Upper lobe of left lung (tissue), 6 donors: ENCODE measurements around the gene PRKG1. TPM values are rescaled to one million over a fixed set of nuclear protein-coding genes. Genes with fewer than 3 reads are reported as not detected.
A peak's percentile ranks its signal among the peaks of the same experiment; 100 is the strongest.

Experiments used
- ATAC-seq, 2 donors: fragments of 200-7000 bp; cut with Tn5 transposase; one replicate each; pipeline ENCODE4 v1.9.1; 2022; ENCODE audit warnings: mild to moderate bottlenecking in 2 of 2, moderate library complexity in 2 of 2; ENCODE audit not compliant: low FRiP score in 2 of 2
- DNase-seq, 2 donors: peaks; one replicate each; pipeline ENCODE4 v3.0.0-alpha.2; 2019 to 2020
- H3K27ac ChIP-seq, 4 donors: fragments of 200-600 bp; sonication (generic); one replicate each; pipeline ENCODE4 v1.5.1; 2016 to 2019
- H3K27me3 ChIP-seq, 4 donors: fragments of 200-600 bp; sonication (generic); one replicate each; pipeline ENCODE4 v1.5.1; 2017 to 2019
- H3K36me3 ChIP-seq, 4 donors: fragments of 200-600 bp; sonication (generic); one replicate each; pipeline ENCODE4 v1.5.1; 2016 to 2019
- H3K4me1 ChIP-seq, 4 donors: fragments of 200-600 bp; sonication (generic); one replicate each; pipeline ENCODE4 v1.5.1; 2018 to 2019
- H3K4me3 ChIP-seq, 4 donors: fragments of 200-600 bp; sonication (generic); one replicate each; pipeline ENCODE4 v1.5.1; 2017 to 2019; ENCODE audit warnings: mild to moderate bottlenecking in 2 of 4, moderate library complexity in 1 of 4
- H3K9me3 ChIP-seq, 4 donors: fragments of 200-600 bp; sonication (generic); one replicate each; pipeline ENCODE4 v1.5.1; 2018 to 2019
- CTCF ChIP-seq, 6 experiments: fragments of 450-650 bp in 4 of 6; fragments of 200-600 bp in 2 of 6; sonication (generic) in 2 of 6; IDR thresholded peaks; one replicate each; pipeline ENCODE4 v1.5.1; 2016 to 2019; ENCODE audit warnings: antibody characterized with exemption in 6 of 6
- EP300 ChIP-seq, 4 donors: sonication (generic); formaldehyde crosslinking; IDR thresholded peaks; one replicate each; pipeline ENCODE4 v1.5.1; 2017; ENCODE audit warnings: antibody characterized with exemption in 4 of 4, control low read depth in 2 of 4
- POLR2A ChIP-seq, 4 donors: fragments of 450-650 bp; IDR thresholded peaks; one replicate each; pipeline ENCODE4 v1.5.1; 2016 to 2017; ENCODE audit warnings: antibody characterized with exemption in 4 of 4, mild to moderate bottlenecking in 2 of 4
- POLR2AphosphoS5 ChIP-seq, 2 donors: sonication (generic); formaldehyde crosslinking; IDR thresholded peaks; one replicate each; pipeline ENCODE4 v1.5.1; 2017; ENCODE audit warnings: antibody characterized with exemption in 2 of 2
- WGBS, 2 donors: methylation state at CpG; one replicate each; pipeline ENCODE4 v1.1.5; 2017 to 2018; 5-methylcytosine and 5-hydroxymethylcytosine counted together
- total RNA-seq, 6 donors: library from RNA; depleted of rRNA in 4 of 6; stranded (reverse); fragments of >200 nt in 4 of 6; gene quantifications; one replicate each; pipeline versions ENCODE4 v1.1.0 to v1.2.1, GENCODE V29; 2016 to 2021
- donor health status: DM: no; HTN: no; CAD: no; lungs with moderate emphysema.
- donor health status: DM: no; HTN: yes; CAD: no; lungs with severe emphysema.

PRKG1 gene
- total RNA-seq, 6 donors from 2014 or later: 12.9 to 43.0 (median 25.0) TPM

DNA sequence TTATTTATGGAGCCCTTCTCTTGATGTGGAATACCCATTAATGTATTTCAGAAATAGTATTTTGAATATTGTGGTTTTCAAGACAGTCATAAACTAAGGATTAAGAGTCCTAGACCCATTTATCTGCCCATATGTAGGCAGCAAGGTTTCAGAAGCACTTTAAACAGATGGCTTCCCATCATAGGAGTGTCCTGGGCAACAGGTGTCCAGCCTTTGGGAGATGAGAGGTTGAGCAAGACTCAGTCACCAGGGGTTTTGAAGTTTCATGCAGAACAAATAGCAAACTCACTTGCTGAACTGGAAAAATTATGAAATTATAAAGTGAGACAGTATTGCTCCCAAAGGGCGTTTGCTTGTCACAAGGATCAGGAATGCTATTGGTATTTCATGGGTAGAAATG is 818.0 kb downstream of the PRKG1 start:
- no peaks in the 10 kb centered on the region for H3K9me3 ChIP-seq
- no peak overlapping the region for H3K4me3 ChIP-seq
- H3K36me3 ChIP-seq: no peaks in the 10 kb centered on the region
- ATAC-seq (no peak), DNase-seq (no peak)
- 64 to 70% methylated on average over 1 of the region's 1 CpG for WGBS, 2 donors
- no peak overlapping the region for H3K27ac ChIP-seq
- H3K27me3 ChIP-seq: no peaks in the 10 kb centered on the region
- TF ChIP-seq EP300 (IDR thresholded peaks at IDR 0.05) (no peak), CTCF (IDR thresholded peaks at IDR 0.05) (no peak), POLR2AphosphoS5 (IDR thresholded peaks at IDR 0.05) (no peak), POLR2A (IDR thresholded peaks at IDR 0.05) (no peak)
- H3K4me1 ChIP-seq: peaks cover 0 to 3% (median 0%) of the 10 kb centered on the region in 4 donors

DNA sequence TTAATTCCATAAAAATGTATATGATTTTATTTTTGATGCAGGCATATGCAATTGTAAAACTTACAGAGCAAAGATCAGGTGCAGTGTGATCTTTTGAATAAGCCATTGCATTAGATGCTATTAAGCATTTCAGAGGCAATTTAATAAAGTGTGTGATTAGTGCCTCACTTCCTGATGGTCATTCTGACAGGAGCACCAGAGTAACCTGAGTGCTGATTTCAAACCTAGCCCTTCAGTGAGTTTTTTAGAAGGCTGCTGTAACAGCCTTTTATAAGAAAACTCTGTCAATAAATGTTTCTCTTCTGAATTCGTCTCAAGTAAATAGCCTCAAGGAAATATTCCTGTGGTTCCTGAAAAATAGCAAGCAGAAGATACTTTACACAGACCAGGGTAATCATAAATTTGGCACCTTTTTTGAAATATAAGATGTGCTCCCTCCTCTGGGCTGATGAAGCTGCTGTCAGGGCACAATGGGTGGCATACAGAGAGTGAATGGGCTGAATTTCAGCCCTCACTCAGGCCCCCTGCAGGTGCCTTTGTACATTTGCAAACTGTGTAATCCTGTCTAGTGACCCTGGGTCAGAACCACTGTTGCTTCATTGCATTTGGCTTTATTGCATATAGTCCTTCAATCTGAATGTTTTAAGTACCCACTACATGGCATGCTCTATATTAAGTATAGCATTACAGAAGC is 818.8 kb downstream of the PRKG1 start:
- TF ChIP-seq POLR2A (IDR thresholded peaks at IDR 0.05) (no peak), CTCF (IDR thresholded peaks at IDR 0.05) (no peak), POLR2AphosphoS5 (IDR thresholded peaks at IDR 0.05) (no peak), EP300 (IDR thresholded peaks at IDR 0.05) (no peak)
- Histone ChIP-seq H3K4me1 (peaks cover 0 to 3% (median 0%) of the 10 kb centered on the region in 4 donors), H3K36me3 (no peaks in the 10 kb centered on the region), H3K27me3 (no peaks in the 10 kb centered on the region), H3K9me3 (no peaks in the 10 kb centered on the region), H3K4me3 (no peak overlapping the region), H3K27ac (no peak overlapping the region)
- WGBS, 2 donors: 67 to 80% methylated on average over 1 of the region's 1 CpG
- ATAC-seq: no peak
- no peak for DNase-seq

- Histone ChIP-seq H3K27ac (peak overlapping the region in 2 of 4 donors; percentile 37 to 57), H3K4me3 (no peak overlapping the region), H3K36me3 (no peaks in the 10 kb centered on the region), H3K27me3 (no peaks in the 10 kb centered on the region), H3K4me1 (peaks cover 0 to 3% (median 0%) of the 10 kb centered on the region in 4 donors), H3K9me3 (no peaks in the 10 kb centered on the region)
- ATAC-seq: peak in 1 of 2 donors; percentile 88
- TF ChIP-seq POLR2AphosphoS5 (IDR thresholded peaks at IDR 0.05) (peak; percentile 24 to 46), POLR2A (IDR thresholded peaks at IDR 0.05) (no peak), EP300 (IDR thresholded peaks at IDR 0.05) (peak in 1 of 4 donors; percentile 47), CTCF (IDR thresholded peaks at IDR 0.05) (no peak)
- DNase-seq: no peak
- 73 to 77% methylated on average over 5 of the region's 5 CpGs for WGBS, 2 donors
These were observed 820.7 kb downstream of the PRKG1 start for GRCh38 chr10:51894771-51895578.

GRCh38 chr10:51896849-51897248 is 822.6 kb downstream of the PRKG1 start:
- peak overlapping the region in 1 of 4 donors; percentile 57 for H3K27ac ChIP-seq
- DNase-seq (no peak), ATAC-seq (peak in 1 of 2 donors; percentile 70)
- WGBS, 2 donors: 56 to 67% methylated on average over 1 of the region's 1 CpG
- TF ChIP-seq EP300 (IDR thresholded peaks at IDR 0.05) (peak in 2 of 4 donors; percentile 16 to 52), POLR2AphosphoS5 (IDR thresholded peaks at IDR 0.05) (no peak), POLR2A (IDR thresholded peaks at IDR 0.05) (no peak)
- H3K36me3 ChIP-seq: no peaks in the 10 kb centered on the region
- H3K4me1 ChIP-seq: peaks cover 0 to 3% (median 0%) of the 10 kb centered on the region in 4 donors
- H3K4me3 ChIP-seq: no peak overlapping the region
- H3K9me3 ChIP-seq: no peaks in the 10 kb centered on the region
- no peaks in the 10 kb centered on the region for H3K27me3 ChIP-seq

DNA sequence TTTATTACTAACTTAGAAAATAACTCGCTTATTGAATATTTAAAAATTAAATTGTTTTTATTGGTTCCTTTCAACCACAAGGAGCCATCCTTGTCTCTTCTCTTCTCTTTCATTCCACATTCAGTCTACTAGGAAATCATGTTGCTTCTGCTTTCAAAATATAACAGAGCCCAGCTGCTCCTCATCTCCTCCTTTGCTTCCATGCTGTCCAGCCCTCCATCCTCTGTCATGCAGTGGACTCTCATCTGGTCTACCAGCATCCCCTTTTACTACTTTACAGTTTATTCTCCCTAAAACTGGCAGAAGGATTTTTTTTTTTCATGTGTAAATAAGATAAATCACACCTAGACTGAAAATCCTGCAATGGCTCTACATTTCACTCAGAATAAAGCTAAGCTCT is 823.3 kb downstream of the PRKG1 start:
- DNase-seq: no peak
- TF ChIP-seq POLR2AphosphoS5 (IDR thresholded peaks at IDR 0.05) (no peak), CTCF (IDR thresholded peaks at IDR 0.05) (no peak), POLR2A (IDR thresholded peaks at IDR 0.05) (no peak), EP300 (IDR thresholded peaks at IDR 0.05) (no peak)
- Histone ChIP-seq H3K27ac (peak overlapping the region in 1 of 4 donors; percentile 27), H3K4me1 (peaks cover 0 to 3% (median 0%) of the 10 kb centered on the region in 4 donors), H3K36me3 (no peaks in the 10 kb centered on the region), H3K4me3 (no peak overlapping the region), H3K9me3 (no peaks in the 10 kb centered on the region), H3K27me3 (no peaks in the 10 kb centered on the region)
- 96 to 100% methylated on average over 1 of the region's 1 CpG for WGBS, 2 donors
- ATAC-seq: no peak
